Stimulated activated CD8-positive, alpha-beta memory T cell treated with anti-CD3 and anti-CD28 coated beads, Interleukin-7, amount 100 ng/mL, for 4 hours (primary cell): ENCODE results near the gene RNF166.
"Not testable (repeated sequence)": the region's sequence is repeated elsewhere in the genome, so short reads cannot be mapped to it uniquely, and the experiment has no call there.

Source experiments
- DNase-seq, 2 donors: peaks; one replicate each; pipeline ENCODE4 v3.0.0-alpha.2; 2020; ENCODE audit warnings: low read depth in 2 of 2

RNF166 gene

GRCh38 chr16:88673716-88674379 is 32.4 kb downstream of the RNF166 start:
- no peak for DNase-seq

- DNase-seq = no peak
Measured at GRCh38 chr16:88672776-88673175, 33.4 kb downstream of the RNF166 start.

GRCh38 chr16:88671806-88672205 is 34.4 kb downstream of the RNF166 start:
- no peak for DNase-seq

GRCh38 chr16:88669980-88670379 is 36.2 kb downstream of the RNF166 start:
- no peak for DNase-seq

- DNase-seq = not testable (repeated sequence)
Measured at GRCh38 chr16:88669493-88669892, 36.7 kb downstream of the RNF166 start.

GRCh38 chr16:88667461-88667860 is 38.7 kb downstream of the RNF166 start:
- no peak for DNase-seq

- DNase-seq = no peak
Measured at GRCh38 chr16:88665570-88665969, 40.6 kb downstream of the RNF166 start.

- no peak for DNase-seq
Measured at GRCh38 chr16:88665148-88665547, 41.1 kb downstream of the RNF166 start.

GRCh38 chr16:88662843-88663606 is 43.2 kb downstream of the RNF166 start, which contains the start of gene MVD:
Gene MVD (minus strand): TSS chr16:88663091. CDS start chr16:88663080, 11 bp downstream.
- DNase-seq = peak; percentile 90 to 95

- DNase-seq = no peak
Measured at GRCh38 chr16:88662222-88662842, 43.9 kb downstream of the RNF166 start.

- DNase-seq = no peak
Measured at GRCh38 chr16:88661468-88661867, 44.7 kb downstream of the RNF166 start.

GRCh38 chr16:88659160-88659559 is 47.0 kb downstream of the RNF166 start:
- DNase-seq = no peak

GRCh38 chr16:88658714-88659113 is 47.5 kb downstream of the RNF166 start:
- no peak for DNase-seq

- DNase-seq = no peak
Measured at GRCh38 chr16:88657371-88657770, 48.8 kb downstream of the RNF166 start.

- no peak for DNase-seq
Measured at GRCh38 chr16:88656291-88656980, 49.8 kb downstream of the RNF166 start.

- DNase-seq = no peak
Measured at GRCh38 chr16:88655733-88656281, 50.4 kb downstream of the RNF166 start.

GRCh38 chr16:88655053-88655732 is 51.0 kb downstream of the RNF166 start:
- DNase-seq = no peak

- DNase-seq = no peak
Measured at GRCh38 chr16:88654363-88655052, 51.7 kb downstream of the RNF166 start.

- DNase-seq = no peak
Measured at GRCh38 chr16:88653596-88654362, 52.4 kb downstream of the RNF166 start.

- no peak for DNase-seq
Measured at GRCh38 chr16:88653101-88653500, 53.1 kb downstream of the RNF166 start.
